Endothelial cell of umbilical vein (primary cell): ENCODE data around the gene MALRD1. TPM values are rescaled to one million over a fixed set of nuclear protein-coding genes. Genes with fewer than 3 reads are reported as not detected.

ENCODE experiments used
- BruUV-seq: library from RNA; stranded (reverse); fragments of 400-500 nt; replicated peaks from 2 replicates; lab custom pipeline; 2021; lab: Mats Ljungman, UMichigan
- CTCF ChIA-PET: fragments of 300-600, 350-600 bp; sonication (Branson Sonifier 250); formaldehyde crosslinking; loops from one replicate; lab custom pipeline; 2021; ENCODE audit warnings: antibody characterized with exemption, inconsistent platforms; lab: Charles Lee
- POLR2A ChIA-PET: fragments of 300-600, 350-600 bp; sonication (Branson Sonifier 250); formaldehyde crosslinking; loops from one replicate; lab custom pipeline; 2021; ENCODE audit warnings: antibody characterized with exemption, inconsistent platforms; lab: Charles Lee
- DNase-seq: peaks from one replicate; pipeline ENCODE4 v3.0.0-alpha.2; 2011; ENCODE audit warnings: low read depth, low spot score
- FAIRE-seq: peaks from 2 replicates; lab custom pipeline; 2011; peaks lifted over from hg19 to GRCh38; lab: Jason Lieb, UNC
- H2AFZ ChIP-seq: 2 replicates; pipeline ENCODE4 v1.6.0; 2012; ENCODE audit warnings: low read depth, low read length, control low read depth, inconsistent platforms
- H3K27ac ChIP-seq: 2 replicates; pipeline ENCODE4 v1.5.1; 2011; ENCODE audit warnings: low read depth, mild to moderate bottlenecking, control low read depth, low read length, moderate library complexity; ENCODE audit not compliant: insufficient read depth
- H3K27me3 ChIP-seq, 2 experiments: 2 replicates each; pipeline versions ENCODE4 v1.6.0 to v1.6.1; 2011; ENCODE audit warnings: low read length in 2 of 2, mixed read lengths in 1 of 2; ENCODE audit not compliant: control insufficient read depth in 2 of 2, insufficient read depth in 2 of 2
- H3K36me3 ChIP-seq, 2 experiments: 2 replicates in 1 of 2; 3 replicates in 1 of 2; pipeline ENCODE4 v1.5.1; 2011; ENCODE audit warnings: low read length in 2 of 2, mild to moderate bottlenecking in 1 of 2, moderate library complexity in 1 of 2; ENCODE audit not compliant: control insufficient read depth in 2 of 2, insufficient read depth in 2 of 2; ENCODE audit errors: extremely low read depth in 1 of 2
- H3K4me1 ChIP-seq: 3 replicates; pipeline ENCODE4 v1.5.1; 2011; ENCODE audit warnings: mild to moderate bottlenecking, low read length; ENCODE audit not compliant: control insufficient read depth, insufficient read depth; ENCODE audit errors: extremely low read depth
- H3K4me2 ChIP-seq: 2 replicates; pipeline ENCODE4 v1.6.1; 2011; ENCODE audit warnings: low read length, control low read depth, mixed read lengths; ENCODE audit not compliant: insufficient read depth
- H3K4me3 ChIP-seq, 3 experiments: fragments of 200-600 bp in 1 of 3; sonication (generic), shearing (Covaris generic) in 1 of 3; replicated peaks in 1 of 3; 2 replicates each; pipeline ENCODE4 v1.5.1; 2011 to 2016; ENCODE audit warnings: control low read depth in 3 of 3, low read length in 3 of 3, mild to moderate bottlenecking in 2 of 3, inconsistent platforms in 1 of 3, low read depth in 1 of 3, moderate library complexity in 1 of 3; ENCODE audit not compliant: insufficient read depth in 1 of 3
- H3K79me2 ChIP-seq: 2 replicates; pipeline ENCODE4 v1.6.0; 2012; ENCODE audit warnings: low read length, inconsistent platforms; ENCODE audit not compliant: control insufficient read depth, insufficient read depth
- H3K9ac ChIP-seq: replicated peaks from 2 replicates; pipeline ENCODE3; 2011; ENCODE audit warnings: low read length, control low read depth; ENCODE audit not compliant: insufficient read depth; ENCODE audit errors: extremely low read depth
- H3K9me1 ChIP-seq: replicated peaks from 3 replicates; pipeline ENCODE4 v1.6.0; 2011; ENCODE audit warnings: mild to moderate bottlenecking, low read length; ENCODE audit not compliant: control insufficient read depth, insufficient read depth; ENCODE audit errors: extremely low read depth
- H3K9me3 ChIP-seq: replicated peaks from 2 replicates; pipeline ENCODE4 v1.5.1; 2012; ENCODE audit warnings: low read length, inconsistent platforms; ENCODE audit not compliant: control insufficient read depth, insufficient read depth
- H4K20me1 ChIP-seq: replicated peaks from 2 replicates; pipeline ENCODE3; 2011; ENCODE audit warnings: mild to moderate bottlenecking, low read length; ENCODE audit not compliant: control insufficient read depth, insufficient read depth; ENCODE audit errors: extremely low read depth
- EZH2 ChIP-seq: IDR thresholded peaks from 2 replicates; pipeline ENCODE4 v1.6.1; 2012; ENCODE audit warnings: borderline replicate concordance, low read depth, mild to moderate bottlenecking, moderate library complexity, low read length, inconsistent platforms; ENCODE audit not compliant: severe bottlenecking
- FOS ChIP-seq: IDR thresholded peaks from 2 replicates; pipeline ENCODE4 v1.6.1; 2011; ENCODE audit warnings: mild to moderate bottlenecking, low read length, moderate library complexity, borderline replicate concordance; ENCODE audit not compliant: insufficient read depth
- GATA2 ChIP-seq: IDR thresholded peaks from 2 replicates; pipeline ENCODE4 v1.7.0; 2011; ENCODE audit warnings: low read depth, mild to moderate bottlenecking, moderate library complexity, mixed read lengths, low read length; ENCODE audit not compliant: insufficient read length, insufficient read depth
- JUN ChIP-seq: IDR thresholded peaks from 2 replicates; pipeline ENCODE4 v1.6.1; 2011; ENCODE audit warnings: borderline replicate concordance, low read depth; ENCODE audit not compliant: insufficient read length, insufficient read depth
- MYC ChIP-seq: IDR thresholded peaks from one replicate; pipeline ENCODE4 v1.6.1; 2011; ENCODE audit warnings: mild to moderate bottlenecking, low read depth, low read length
- POLR2A ChIP-seq: IDR thresholded peaks from 2 replicates; pipeline ENCODE4 v1.6.1; 2012; ENCODE audit warnings: low read depth, mild to moderate bottlenecking, control low read depth, low read length
- POLR2AphosphoS5 ChIP-seq: IDR thresholded peaks from 2 replicates; pipeline ENCODE4 v1.6.1; 2012; ENCODE audit warnings: low read depth, mild to moderate bottlenecking, control low read depth, low read length, moderate library complexity; ENCODE audit not compliant: insufficient read depth
- dilution Hi-C: fragments of 300-500 bp; cut with MboI; formaldehyde crosslinking; loops from one replicate; pipeline ENCODE4 v1.15.0; 2019; ENCODE audit warnings: low sequenced_read_pairs; ENCODE audit not compliant: extremely low pct_ligation_motif_present
- intact Hi-C: fragments of 100-400 bp; cut with micrococcal nuclease; formaldehyde crosslinking; loops from one replicate; pipeline ENCODE4 v1.10.0; 2022
- polyA plus RNA-seq, 4 experiments: library from polyadenylated mRNA; depleted of rRNA in 3 of 4; stranded (reverse) in 3 of 4; unstranded in 1 of 4; fragments of >200 nt; gene quantifications; 2 replicates each; pipeline versions ENCODE4 v1.2.1 to v1.2.3, GENCODE V29; 2011 to 2012; ENCODE audit warnings: missing spikeins in 1 of 4
- total RNA-seq: library from RNA; stranded (reverse); gene quantifications from 2 replicates; pipeline ENCODE4 v1.2.3, GENCODE V29; 2021
- TF ChIP-seq, protein P1 (sequence below): IDR thresholded peaks from 2 replicates; pipeline ENCODE4 v1.6.1; 2011; ENCODE audit not compliant: insufficient read depth, insufficient read length
- TF ChIP-seq, protein P2 (sequence below), 2 donors: IDR thresholded peaks; 1 replicate in 1 of 2; 2 replicates in 1 of 2; pipeline ENCODE4 v1.5.1; 2011; ENCODE audit warnings: low read length in 2 of 2, mild to moderate bottlenecking in 2 of 2, moderate library complexity in 2 of 2, control low read depth in 1 of 2, inconsistent platforms in 1 of 2, low read depth in 1 of 2; ENCODE audit not compliant: insufficient read depth in 1 of 2; ENCODE audit errors: extremely low read depth in 1 of 2

Gene MALRD1
- total and polyA plus RNA-seq, 2 donors (not counting 3 experiments of a cell fraction or from before 2014, with no cell fraction given), result not detected

- Histone ChIP-seq H2AFZ (no peak overlapping the region), H3K4me2 (no peak overlapping the region), H3K4me3 (no peak overlapping the region), H3K79me2 (no peaks in the 10 kb centered on the region), H3K27ac (no peak overlapping the region), H3K27me3 (no peaks in the 10 kb centered on the region), H3K4me1 (no peaks in the 10 kb centered on the region), H3K9ac (no peak overlapping the region), H3K36me3 (no peaks in the 10 kb centered on the region), H3K9me1 (no peaks in the 10 kb centered on the region), H4K20me1 (no peaks in the 10 kb centered on the region), H3K9me3 (peaks cover 3% of the 10 kb centered on the region)
- no TSS peak for BruUV-seq
- FAIRE-seq (no peak), DNase-seq (no peak)
- dilution Hi-C loops, result no loop called here
- POLR2A ChIA-PET, result no interaction called here
- CTCF ChIA-PET, result no interaction called here
- TF ChIP-seq MYC (no peak), POLR2A (no peak), GATA2 (no peak), EZH2 (no peak), FOS (no peak), JUN (no peak), POLR2AphosphoS5 (no peak)
- TF ChIP-seq, protein P1, sequence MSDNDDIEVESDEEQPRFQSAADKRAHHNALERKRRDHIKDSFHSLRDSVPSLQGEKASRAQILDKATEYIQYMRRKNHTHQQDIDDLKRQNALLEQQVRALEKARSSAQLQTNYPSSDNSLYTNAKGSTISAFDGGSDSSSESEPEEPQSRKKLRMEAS, result no peak
- TF ChIP-seq, protein P2, sequence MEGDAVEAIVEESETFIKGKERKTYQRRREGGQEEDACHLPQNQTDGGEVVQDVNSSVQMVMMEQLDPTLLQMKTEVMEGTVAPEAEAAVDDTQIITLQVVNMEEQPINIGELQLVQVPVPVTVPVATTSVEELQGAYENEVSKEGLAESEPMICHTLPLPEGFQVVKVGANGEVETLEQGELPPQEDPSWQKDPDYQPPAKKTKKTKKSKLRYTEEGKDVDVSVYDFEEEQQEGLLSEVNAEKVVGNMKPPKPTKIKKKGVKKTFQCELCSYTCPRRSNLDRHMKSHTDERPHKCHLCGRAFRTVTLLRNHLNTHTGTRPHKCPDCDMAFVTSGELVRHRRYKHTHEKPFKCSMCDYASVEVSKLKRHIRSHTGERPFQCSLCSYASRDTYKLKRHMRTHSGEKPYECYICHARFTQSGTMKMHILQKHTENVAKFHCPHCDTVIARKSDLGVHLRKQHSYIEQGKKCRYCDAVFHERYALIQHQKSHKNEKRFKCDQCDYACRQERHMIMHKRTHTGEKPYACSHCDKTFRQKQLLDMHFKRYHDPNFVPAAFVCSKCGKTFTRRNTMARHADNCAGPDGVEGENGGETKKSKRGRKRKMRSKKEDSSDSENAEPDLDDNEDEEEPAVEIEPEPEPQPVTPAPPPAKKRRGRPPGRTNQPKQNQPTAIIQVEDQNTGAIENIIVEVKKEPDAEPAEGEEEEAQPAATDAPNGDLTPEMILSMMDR (IDR thresholded peaks at IDR 0.05; ENCODE audit: extremely low read depth in 1 of 2, insufficient read depth in 1 of 2, low read depth in 1 of 2, low read length in 2 of 2), result no peak
- intact Hi-C loops, result no loop called here
Observed at GRCh38 chr10:19144206-19144605, 95.6 kb downstream of the MALRD1 start.
